SK-N-MC (cell line): Measurements from ENCODE around the gene SEMA5A.

Source experiments
- DNase-seq: peaks from one replicate; pipeline ENCODE4 v3.0.0-alpha.2; 2011; ENCODE audit warnings: low read depth, low spot score
- H3K27ac ChIP-seq: fragments of 200-600 bp; sonication (generic); 2 replicates; pipeline ENCODE4 v1.5.1; 2016; ENCODE audit warnings: mixed run types
- H3K36me3 ChIP-seq: fragments of 200-600 bp; sonication (generic); 2 replicates; pipeline ENCODE4 v1.6.1; 2017; ENCODE audit warnings: antibody characterized with exemption, low read length, mixed read lengths; ENCODE audit not compliant: insufficient read depth
- H3K4me3 ChIP-seq: fragments of 200-600 bp; sonication (generic); 2 replicates; pipeline ENCODE4 v1.5.1; 2016
- H3K9ac ChIP-seq: fragments of 200-600 bp; sonication (generic); 2 replicates; pipeline ENCODE4 v1.8.0; 2017; ENCODE audit warnings: mixed run types, mixed read lengths; ENCODE audit not compliant: insufficient read length
- H3K9me3 ChIP-seq: fragments of 200-600 bp; sonication (generic); 2 replicates; pipeline ENCODE4 v1.6.1; 2017; ENCODE audit warnings: low read depth, mild to moderate bottlenecking, antibody characterized with exemption, low read length, moderate library complexity, mixed read lengths
- EZH2 ChIP-seq: fragments of 200-600 bp; sonication (generic); IDR thresholded peaks from one replicate; pipeline ENCODE4 v1.6.1; 2017; ENCODE audit warnings: antibody characterized with exemption
- FOXP2 ChIP-seq: optimal IDR thresholded peaks from 2 replicates; pipeline ENCODE3; 2011; ENCODE audit warnings: mild to moderate bottlenecking, moderate library complexity; ENCODE audit not compliant: insufficient read depth; ENCODE audit errors: extremely low read length, control extremely low read depth
- POLR2AphosphoS5 ChIP-seq: IDR thresholded peaks from 2 replicates; pipeline ENCODE4 v1.6.1; 2012; ENCODE audit warnings: mild to moderate bottlenecking, low read depth, low read length, borderline replicate concordance

SEMA5A gene

DNA sequence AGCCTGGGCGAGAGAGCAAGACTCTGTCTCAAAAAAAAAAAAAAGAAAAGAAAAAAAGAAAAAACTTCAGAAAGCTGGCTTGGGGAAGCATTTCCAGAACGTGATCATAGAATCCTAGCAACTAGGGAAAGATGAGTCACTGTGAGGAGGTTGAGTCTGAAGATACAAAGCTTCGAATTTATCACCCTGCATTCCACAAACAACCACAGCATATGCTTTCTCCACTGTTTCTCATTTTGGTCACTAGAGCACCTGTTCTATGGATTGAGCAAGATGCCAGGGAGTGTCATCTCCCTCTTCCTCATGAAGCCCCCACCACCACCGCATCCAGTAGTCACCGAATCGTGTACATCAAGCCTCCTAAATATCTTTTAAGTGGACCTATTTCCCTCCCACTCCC lies 37.9 kb downstream of the SEMA5A start:
- H3K4me3 ChIP-seq: no peak overlapping the region
- no peaks in the 10 kb centered on the region for H3K9me3 ChIP-seq
- H3K36me3 ChIP-seq: no peaks in the 10 kb centered on the region
- TF ChIP-seq POLR2AphosphoS5: no peak
- no peak for TF ChIP-seq EZH2
- no peak for TF ChIP-seq FOXP2
- no peak overlapping the region for H3K9ac ChIP-seq
- H3K27ac ChIP-seq: no peak overlapping the region
- no peak for DNase-seq

DNA sequence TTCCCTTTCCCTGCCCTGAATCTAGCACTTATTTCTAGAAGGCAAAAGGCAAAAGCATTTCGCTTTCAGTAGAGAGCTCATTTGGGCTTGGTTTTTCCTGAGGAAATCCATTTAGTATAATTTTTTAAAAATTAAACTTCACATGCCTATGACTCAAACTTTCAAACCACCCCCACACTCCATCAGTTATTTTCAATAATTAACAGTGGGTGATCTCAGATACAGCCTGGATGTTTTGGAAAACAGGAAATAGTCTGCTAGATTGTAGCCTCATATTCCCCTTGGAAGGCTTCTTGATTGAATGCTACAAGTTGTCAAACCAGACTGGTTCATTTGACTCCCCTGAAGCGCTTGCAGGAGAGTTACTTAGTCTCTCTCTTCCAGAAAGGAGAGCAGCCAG lies 40.6 kb downstream of the SEMA5A start:
- no peak for TF ChIP-seq POLR2AphosphoS5
- TF ChIP-seq EZH2: no peak
- TF ChIP-seq FOXP2: no peak
- Histone ChIP-seq H3K27ac (no peak overlapping the region), H3K9ac (no peak overlapping the region), H3K36me3 (no peaks in the 10 kb centered on the region), H3K4me3 (no peak overlapping the region), H3K9me3 (no peaks in the 10 kb centered on the region)
- no peak for DNase-seq

DNA sequence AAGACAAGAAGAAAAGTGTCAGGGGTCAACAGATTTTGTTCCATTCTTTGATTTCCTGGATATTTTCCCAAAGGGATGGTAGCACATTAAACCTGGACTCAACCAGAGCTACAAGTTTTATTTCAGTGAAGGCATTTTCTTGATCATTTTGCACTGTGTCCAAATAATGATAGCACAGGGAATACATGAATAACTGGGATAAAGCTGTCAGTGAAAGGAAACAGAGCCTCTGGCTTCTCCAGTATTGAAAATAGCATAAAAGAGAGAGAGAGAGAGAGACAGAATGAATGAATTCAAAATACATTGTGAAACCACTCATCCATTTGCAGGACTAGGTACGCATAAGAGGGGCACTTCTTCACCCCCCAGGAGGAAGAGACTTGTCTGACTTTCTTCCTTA lies 43.0 kb downstream of the SEMA5A start:
- Histone ChIP-seq H3K27ac (no peak overlapping the region), H3K9ac (no peak overlapping the region), H3K36me3 (no peaks in the 10 kb centered on the region), H3K9me3 (no peaks in the 10 kb centered on the region), H3K4me3 (no peak overlapping the region)
- TF ChIP-seq EZH2 (no peak), FOXP2 (no peak)
- DNase-seq: no peak

DNA sequence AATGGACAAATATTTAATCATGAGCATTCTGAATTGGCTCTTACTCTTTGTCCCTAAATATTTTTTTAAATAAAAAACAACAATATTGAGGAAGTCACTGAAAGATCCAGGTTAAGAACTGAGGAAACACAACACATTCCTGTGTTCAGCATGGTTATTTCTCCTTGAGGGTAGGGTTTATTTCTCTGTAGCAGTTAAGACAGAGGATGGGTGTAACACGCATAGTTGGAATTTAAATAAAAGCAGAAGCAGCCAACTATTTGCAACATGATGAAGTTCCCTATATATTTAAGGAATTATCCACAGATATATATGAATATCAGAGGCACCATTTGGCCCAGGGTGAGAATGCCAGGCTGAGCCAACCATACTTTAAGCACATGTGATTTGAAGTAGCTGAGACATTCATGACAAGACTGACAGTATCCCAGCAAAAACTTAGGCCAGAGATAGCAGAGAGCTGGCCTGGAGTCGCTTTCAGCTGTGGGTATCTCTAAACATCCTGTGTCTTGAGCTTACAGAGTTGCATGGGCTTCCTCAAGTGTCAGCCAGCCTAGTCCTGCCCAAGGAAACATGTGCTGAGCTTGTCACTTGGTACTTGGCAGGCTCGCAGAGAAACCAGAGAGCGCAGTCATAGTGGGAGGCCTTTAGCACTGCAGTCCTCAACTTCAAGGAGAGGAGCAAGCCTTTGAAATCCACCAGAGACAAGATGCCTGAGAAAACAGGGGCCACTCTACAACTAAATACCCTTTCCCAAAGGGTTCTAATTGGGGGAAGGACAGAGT lies 43.6 kb downstream of the SEMA5A start:
- no peaks in the 10 kb centered on the region for H3K9me3 ChIP-seq
- no peak for DNase-seq
- no peak overlapping the region for H3K9ac ChIP-seq
- no peak for TF ChIP-seq POLR2AphosphoS5
- no peak for TF ChIP-seq EZH2
- TF ChIP-seq FOXP2: no peak
- no peak overlapping the region for H3K27ac ChIP-seq
- H3K36me3 ChIP-seq: no peaks in the 10 kb centered on the region
- no peak overlapping the region for H3K4me3 ChIP-seq

DNA sequence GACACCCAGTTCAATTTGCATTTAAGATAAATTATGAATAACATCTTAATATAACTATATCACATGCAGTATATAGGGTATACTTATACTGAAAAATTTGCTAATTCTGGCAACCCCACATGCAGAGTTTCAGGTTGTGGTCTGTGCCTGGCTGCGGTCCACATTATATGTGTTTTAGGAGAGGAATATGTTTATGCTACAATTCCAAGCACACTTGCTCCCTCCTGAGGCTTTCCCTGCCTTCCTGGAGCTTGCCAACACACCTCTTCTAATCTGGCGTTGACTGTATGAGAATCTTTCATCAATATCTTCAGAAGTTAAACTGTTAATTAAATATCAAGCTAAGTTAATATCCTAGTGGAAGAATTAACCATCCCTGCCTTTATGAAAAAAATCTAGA lies 45.2 kb downstream of the SEMA5A start:
- Histone ChIP-seq H3K27ac (no peak overlapping the region), H3K9ac (no peak overlapping the region), H3K9me3 (no peaks in the 10 kb centered on the region), H3K4me3 (no peak overlapping the region), H3K36me3 (no peaks in the 10 kb centered on the region)
- no peak for DNase-seq
- TF ChIP-seq EZH2 (no peak), FOXP2 (no peak), POLR2AphosphoS5 (no peak)

DNA sequence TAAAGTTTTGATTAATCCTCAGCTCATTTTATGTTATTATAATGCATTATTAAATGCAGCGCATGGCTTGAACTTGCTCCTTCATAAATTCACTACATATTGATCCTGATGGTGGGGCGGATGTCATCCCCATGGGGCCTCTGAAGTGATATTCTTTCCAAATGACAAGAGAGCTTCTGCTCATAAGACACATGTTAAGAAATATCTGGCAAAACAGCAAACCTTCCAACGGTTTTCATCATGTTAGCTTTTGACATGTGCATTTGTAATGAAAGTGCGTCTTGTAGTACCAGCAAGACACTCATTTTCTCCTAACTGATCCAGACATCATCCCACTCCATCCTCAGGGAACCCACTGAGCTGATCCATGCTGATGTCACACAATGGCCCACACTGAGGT lies 45.7 kb downstream of the SEMA5A start:
- Histone ChIP-seq H3K9me3 (no peaks in the 10 kb centered on the region), H3K9ac (no peak overlapping the region), H3K4me3 (no peak overlapping the region), H3K27ac (no peak overlapping the region), H3K36me3 (no peaks in the 10 kb centered on the region)
- DNase-seq: no peak
- TF ChIP-seq EZH2 (no peak), POLR2AphosphoS5 (no peak), FOXP2 (no peak)

DNA sequence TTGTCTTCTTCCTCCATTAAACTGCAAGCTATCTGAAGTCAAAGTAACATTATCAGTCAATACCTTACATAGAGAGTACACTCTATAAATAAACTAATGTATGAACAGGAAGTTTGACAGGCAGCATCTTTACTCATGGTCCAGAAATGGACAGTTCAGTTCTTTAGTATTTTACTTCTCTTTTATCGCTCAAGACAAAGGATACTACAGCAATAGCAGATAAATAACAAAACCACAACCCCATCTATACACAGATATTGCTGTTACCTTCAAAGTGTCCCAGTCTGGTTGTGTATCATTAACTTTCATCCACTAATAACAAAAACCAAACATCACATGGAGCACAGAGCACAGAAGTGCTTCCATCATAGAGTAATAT lies 46.4 kb downstream of the SEMA5A start:
- TF ChIP-seq EZH2 (no peak), POLR2AphosphoS5 (no peak), FOXP2 (no peak)
- Histone ChIP-seq H3K27ac (no peak overlapping the region), H3K4me3 (no peak overlapping the region), H3K9me3 (no peaks in the 10 kb centered on the region), H3K36me3 (no peaks in the 10 kb centered on the region), H3K9ac (no peak overlapping the region)
- no peak for DNase-seq

DNA sequence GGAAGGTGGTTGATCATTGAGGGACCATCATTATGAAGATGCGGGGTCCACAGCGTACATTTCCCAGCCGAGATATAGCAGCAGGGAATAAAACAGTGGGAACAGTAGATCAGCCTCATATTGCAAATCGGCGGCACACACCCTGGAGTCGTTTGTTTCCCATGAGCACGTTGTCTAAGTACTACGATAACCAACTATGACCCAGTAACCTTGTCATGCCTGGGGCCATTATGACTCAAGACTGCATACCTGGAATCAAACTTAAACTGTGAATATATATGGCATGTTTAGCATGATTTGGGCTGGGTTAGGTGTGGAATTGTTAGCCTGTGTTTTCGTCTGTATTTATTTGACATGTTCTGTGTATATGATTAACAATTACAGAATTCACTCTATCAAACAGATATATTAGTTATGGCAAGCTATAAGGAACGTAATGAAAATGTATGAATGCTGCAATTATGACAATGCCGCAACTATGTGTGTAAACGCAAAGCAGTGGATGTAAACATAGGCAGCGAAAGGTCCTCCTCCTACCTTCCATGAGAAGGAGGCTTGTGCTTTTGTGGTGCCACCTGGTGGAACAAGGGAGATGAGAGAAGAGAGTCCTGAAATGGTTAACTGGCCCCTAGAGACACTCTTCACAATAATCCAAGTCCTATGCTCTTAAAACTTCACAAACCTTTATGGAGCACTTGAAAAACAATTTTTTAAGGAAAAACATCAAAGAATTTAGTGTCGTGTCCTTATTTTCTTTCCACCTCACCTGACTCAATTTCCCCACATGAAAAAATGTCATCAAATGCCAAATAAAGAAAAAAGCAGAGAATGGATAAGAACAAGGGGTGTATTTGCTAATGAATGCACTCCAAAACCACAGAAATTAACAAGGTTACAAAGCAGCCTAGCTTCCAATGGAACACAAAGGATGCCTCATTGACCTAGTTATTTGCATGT lies 47.1 kb downstream of the SEMA5A start:
- H3K36me3 ChIP-seq: no peaks in the 10 kb centered on the region
- H3K9me3 ChIP-seq: no peaks in the 10 kb centered on the region
- H3K27ac ChIP-seq: no peak overlapping the region
- H3K4me3 ChIP-seq: no peak overlapping the region
- DNase-seq: no peak
- H3K9ac ChIP-seq: no peak overlapping the region
- TF ChIP-seq FOXP2 (no peak), POLR2AphosphoS5 (no peak), EZH2 (no peak)

DNA sequence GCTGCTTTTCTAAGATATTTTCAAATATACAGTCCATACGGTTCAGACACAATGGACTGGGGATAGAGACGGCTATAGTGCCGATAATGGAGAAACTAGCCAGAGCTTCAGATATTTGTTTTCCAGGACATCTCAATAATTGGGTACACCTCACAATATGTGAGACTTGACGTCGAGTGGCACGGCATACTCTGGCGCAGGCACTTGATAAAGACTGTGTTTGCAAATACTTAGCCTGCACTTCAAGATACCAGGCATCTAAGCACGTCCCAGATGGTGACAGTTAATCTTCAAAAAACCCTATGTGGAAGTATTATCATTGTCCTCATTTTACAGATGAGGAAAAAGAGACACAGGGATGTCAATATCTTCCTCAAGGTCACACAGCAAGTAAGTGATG lies 48.5 kb downstream of the SEMA5A start:
- H3K27ac ChIP-seq: no peak overlapping the region
- no peak overlapping the region for H3K9ac ChIP-seq
- H3K36me3 ChIP-seq: no peaks in the 10 kb centered on the region
- H3K9me3 ChIP-seq: no peaks in the 10 kb centered on the region
- no peak for TF ChIP-seq POLR2AphosphoS5
- TF ChIP-seq FOXP2: no peak
- no peak for TF ChIP-seq EZH2
- H3K4me3 ChIP-seq: no peak overlapping the region
- no peak for DNase-seq
